C4-2B (cell line): ENCODE results near the gene EZH2.

Experiments
- CTCF ChIP-seq: fragments of 450-650 bp; conservative IDR thresholded peaks from 2 replicates; pipeline ENCODE4 v1.5.1; 2017; ENCODE audit warnings: mild to moderate bottlenecking
- ZFX ChIP-seq: fragments of 450-650 bp; IDR thresholded peaks from 2 replicates; pipeline ENCODE4 v1.6.1; 2017

- TF ChIP-seq CTCF (no peak), ZFX (no peak)
Observed at GRCh38 chr7:148882841-148883265, 1.2 kb downstream of the EZH2 start.
